A673 (cell line): ENCODE data around the gene C21orf91. TPM values are rescaled to one million over a fixed set of nuclear protein-coding genes. Genes with fewer than 3 reads are reported as not detected.

Source experiments
- BruUV-seq: library from RNA; stranded (reverse); fragments of 400-500 nt; replicated peaks from 2 replicates; lab custom pipeline; 2021; lab: Mats Ljungman, UMichigan
- CTCF ChIA-PET: fragments of 300-600 bp; sonication (Branson Sonifier 250); formaldehyde crosslinking; loops from one replicate; lab custom pipeline; 2022; ENCODE audit warnings: antibody characterized with exemption; lab: Charles Lee
- POLR2A ChIA-PET: fragments of 300-600 bp; sonication (Branson Sonifier 250); formaldehyde crosslinking; loops from one replicate; lab custom pipeline; 2022; ENCODE audit warnings: antibody characterized with exemption; ENCODE audit not compliant: low non-redundant PET; lab: Charles Lee
- DNase-seq: peaks from one replicate; pipeline ENCODE4 v3.0.0-alpha.2; 2015; ENCODE audit warnings: low spot score
- H3K27ac ChIP-seq: fragments of 200-600 bp; sonication (generic); 2 replicates; pipeline ENCODE4 v1.5.1; 2016; ENCODE audit warnings: mixed run types, low read depth, mild to moderate bottlenecking, mixed read lengths, antibody characterized with exemption, low read length; ENCODE audit not compliant: poor library complexity, severe bottlenecking
- H3K27me3 ChIP-seq: fragments of 200-600 bp; sonication (generic); replicated peaks from 2 replicates; pipeline ENCODE4 v1.6.1; 2017; ENCODE audit warnings: mixed run types, low read depth, mild to moderate bottlenecking, mixed read lengths, antibody characterized with exemption, low read length; ENCODE audit not compliant: insufficient read depth, poor library complexity
- H3K36me3 ChIP-seq: fragments of 200-600 bp; sonication (generic); 2 replicates; pipeline ENCODE4 v1.6.1; 2016; ENCODE audit warnings: mixed run types, mild to moderate bottlenecking, mixed read lengths, antibody characterized with exemption, low read length; ENCODE audit not compliant: insufficient read depth, poor library complexity, severe bottlenecking
- H3K4me1 ChIP-seq: fragments of 200-600 bp; sonication (generic); 2 replicates; pipeline ENCODE4 v1.6.1; 2017; ENCODE audit warnings: mixed run types, mild to moderate bottlenecking, mixed read lengths, antibody characterized with exemption, low read length; ENCODE audit not compliant: insufficient read depth, poor library complexity, severe bottlenecking
- H3K4me3 ChIP-seq: fragments of 200-600 bp; sonication (generic); 2 replicates; pipeline ENCODE4 v1.5.1; 2016; ENCODE audit warnings: low read depth, mixed run types, mild to moderate bottlenecking, mixed read lengths, low read length; ENCODE audit not compliant: poor library complexity, severe bottlenecking
- H3K9me3 ChIP-seq: fragments of 200-600 bp; sonication (generic); 2 replicates; pipeline ENCODE4 v1.6.1; 2016; ENCODE audit warnings: mixed run types, low read depth, mild to moderate bottlenecking, mixed read lengths, antibody characterized with exemption, low read length; ENCODE audit not compliant: poor library complexity, severe bottlenecking
- CTCF ChIP-seq: fragments of 300-800, 200-600 bp; sonication (generic); conservative IDR thresholded peaks from 2 replicates; pipeline ENCODE4 v1.5.1; 2017; ENCODE audit warnings: low read depth, mild to moderate bottlenecking, antibody characterized with exemption, low read length, moderate library complexity, mixed read lengths
- EZH2 ChIP-seq: fragments of 200-600 bp; sonication (generic); IDR thresholded peaks from 2 replicates; pipeline ENCODE4 v1.6.1; 2017; ENCODE audit warnings: borderline replicate concordance, low read depth, mild to moderate bottlenecking, mixed read lengths, antibody characterized with exemption, low read length; ENCODE audit not compliant: poor library complexity, severe bottlenecking
- intact Hi-C: fragments of 100-400 bp; cut with micrococcal nuclease; formaldehyde crosslinking; loops from one replicate; pipeline ENCODE4 v1.10.0; 2022; ENCODE audit not compliant: unreplicated experiment
- total RNA-seq: library from RNA; stranded (reverse); gene quantifications from 2 replicates; pipeline ENCODE4 v1.2.3, GENCODE V29; 2021

C21orf91 gene
- total RNA-seq, 1 experiment from 2014 or later: 23.5 TPM

GRCh38 chr21:17795146-17796036, 23.8 kb downstream of the C21orf91 start:
- POLR2A ChIA-PET: no interaction called here

GRCh38 chr21:17794518-17795145, 24.5 kb downstream of the C21orf91 start:
- Histone ChIP-seq H3K4me1 (peaks cover 16% of the 10 kb centered on the region), H3K36me3 (peaks cover 23% of the 10 kb centered on the region), H3K27me3 (no peaks in the 10 kb centered on the region), H3K27ac (no peak overlapping the region), H3K4me3 (no peak overlapping the region), H3K9me3 (no peaks in the 10 kb centered on the region)
- intact Hi-C loops: no loop called here
- POLR2A ChIA-PET: no interaction called here
- BruUV-seq: no TSS peak
- CTCF ChIA-PET: no interaction called here
- DNase-seq: no peak
- TF ChIP-seq CTCF (no peak), EZH2 (no peak)

More at GRCh38 chr21:17795146-17796036, 23.8 kb downstream of the C21orf91 start:
- Histone ChIP-seq H3K27ac (no peak overlapping the region), H3K4me1 (peaks cover 16% of the 10 kb centered on the region), H3K36me3 (peaks cover 23% of the 10 kb centered on the region), H3K27me3 (no peaks in the 10 kb centered on the region), H3K4me3 (no peak overlapping the region), H3K9me3 (no peaks in the 10 kb centered on the region)
- intact Hi-C loops: no loop called here
- TF ChIP-seq CTCF (no peak), EZH2 (no peak)
- BruUV-seq: no TSS peak
- no peak for DNase-seq
- CTCF ChIA-PET: no interaction called here

- TF ChIP-seq EZH2 (no peak), CTCF (no peak)
- intact Hi-C loops: no loop called here
- Histone ChIP-seq H3K4me1 (peaks cover 11% of the 10 kb centered on the region), H3K4me3 (no peak overlapping the region), H3K9me3 (no peaks in the 10 kb centered on the region), H3K27me3 (no peaks in the 10 kb centered on the region), H3K36me3 (peaks cover 23% of the 10 kb centered on the region), H3K27ac (no peak overlapping the region)
- BruUV-seq: no TSS peak
- POLR2A ChIA-PET: no interaction called here
- peak; percentile 2 for DNase-seq
- CTCF ChIA-PET: no interaction called here
Measured at GRCh38 chr21:17793246-17794123, 25.7 kb downstream of the C21orf91 start.
